K562 treated with DMSO at 1 percent for 24 hours (cell line): Measurements from ENCODE around the gene ATP6V0E2. TPM values are rescaled to one million over a fixed set of nuclear protein-coding genes. Genes with fewer than 3 reads are reported as not detected.

Experiments used
- total RNA-seq: library from RNA; unstranded; fragments of 300-600 nt; gene quantifications from 2 replicates; pipeline ENCODE4 v1.2.3, GENCODE V29; 2022; ENCODE audit warnings: low read depth; ENCODE audit not compliant: insufficient read depth

The ATP6V0E2 gene
- 47.7 and 48.6 TPM in 2 replicates for total RNA-seq

GRCh38 chr7:149873074-149873969 is at the start of gene ATP6V0E2:
Gene ATP6V0E2 (plus strand): TSS chr7:149873969. CDS start chr7:149874066, 97 bp downstream.

DNA sequence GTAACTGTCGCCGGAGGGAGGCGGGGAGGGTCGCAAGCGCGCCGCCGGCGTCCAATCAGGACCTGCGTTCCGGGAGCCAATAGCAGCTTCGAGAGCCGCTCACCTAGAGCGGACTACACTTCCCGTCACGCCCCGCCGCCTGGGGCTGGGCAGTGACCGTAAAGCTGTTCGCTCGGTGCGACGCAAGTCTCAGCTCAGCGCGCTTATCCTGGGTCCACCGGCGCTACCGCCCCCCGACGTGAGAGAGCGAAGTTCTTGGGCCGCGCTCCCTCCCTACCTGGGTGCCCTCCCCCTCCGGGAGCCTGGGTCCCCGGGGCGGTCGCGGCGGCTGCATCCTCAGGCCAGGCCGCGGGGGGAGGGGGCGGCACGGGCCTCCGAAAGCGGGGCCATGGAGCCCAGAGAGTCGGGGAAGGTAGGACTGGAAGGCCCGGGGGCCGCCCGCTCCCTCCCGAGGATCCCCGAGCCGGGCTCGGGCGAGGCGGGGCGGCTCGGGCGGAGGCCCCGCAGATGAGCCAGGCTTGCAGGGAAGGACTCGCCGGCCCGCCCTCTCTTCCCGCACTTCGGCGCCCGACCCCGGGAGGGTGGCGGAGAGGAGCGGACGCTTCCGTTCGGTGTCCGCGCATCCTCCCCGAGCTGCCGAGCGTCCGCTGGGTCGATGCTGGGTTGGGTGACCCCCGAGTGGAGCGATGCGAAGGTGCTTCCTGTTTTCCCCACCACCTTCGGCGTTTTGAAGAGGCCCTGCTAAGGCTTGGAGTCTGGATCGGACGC is 35.4 kb upstream of the ATP6V0E2 start, which contains the start of gene ZNF862:
Gene ZNF862 (plus strand): TSS at position 152 of the 768 bp plus-strand sequence. CDS start 237 bp downstream, at position 389.

Other genes with a start within 250 kb of the ATP6V0E2 start
- 18.6 TPM in 2 replicates for gene ZNF467, start 100.4 kb upstream of the ATP6V0E2 start, total RNA-seq
- gene ZNF862, start 35.6 kb upstream of the ATP6V0E2 start, total RNA-seq, result 7.0 and 7.5 TPM in 2 replicates